Measurements from ENCODE around the gene TTBK1.
"Not testable (repeated sequence)": the region's sequence is repeated elsewhere in the genome, so short reads cannot be mapped to it uniquely, and the experiment has no call there.

TTBK1 gene

DNA sequence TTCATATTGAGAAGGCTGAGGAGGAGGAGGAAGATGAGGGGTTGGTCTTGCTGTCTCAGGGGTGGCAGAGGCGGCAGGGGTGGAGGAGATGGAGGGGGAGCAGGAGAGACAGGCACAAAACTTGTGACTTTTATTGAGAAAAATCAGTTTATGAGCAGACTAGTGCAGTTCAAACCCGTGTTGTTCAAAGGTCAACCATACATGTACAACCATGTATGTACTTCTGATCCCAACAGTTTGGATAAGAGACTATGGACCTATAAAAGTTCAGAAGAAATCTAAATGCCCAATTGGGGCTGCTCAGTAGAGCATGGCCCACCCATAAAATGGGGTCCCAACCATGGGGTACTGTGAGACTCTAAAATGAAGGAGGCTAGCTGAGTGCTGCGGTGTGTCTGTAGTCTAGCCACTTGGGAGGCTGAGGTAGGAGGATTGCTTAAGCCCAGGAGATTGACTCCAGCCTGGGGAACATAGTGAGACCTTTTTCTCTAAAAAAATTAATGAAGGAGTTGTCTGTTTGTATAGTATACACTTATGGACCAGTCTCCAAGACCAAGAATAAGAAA is 47.1 kb downstream of the TTBK1 start:
- FAIRE-seq, result no peak

DNA sequence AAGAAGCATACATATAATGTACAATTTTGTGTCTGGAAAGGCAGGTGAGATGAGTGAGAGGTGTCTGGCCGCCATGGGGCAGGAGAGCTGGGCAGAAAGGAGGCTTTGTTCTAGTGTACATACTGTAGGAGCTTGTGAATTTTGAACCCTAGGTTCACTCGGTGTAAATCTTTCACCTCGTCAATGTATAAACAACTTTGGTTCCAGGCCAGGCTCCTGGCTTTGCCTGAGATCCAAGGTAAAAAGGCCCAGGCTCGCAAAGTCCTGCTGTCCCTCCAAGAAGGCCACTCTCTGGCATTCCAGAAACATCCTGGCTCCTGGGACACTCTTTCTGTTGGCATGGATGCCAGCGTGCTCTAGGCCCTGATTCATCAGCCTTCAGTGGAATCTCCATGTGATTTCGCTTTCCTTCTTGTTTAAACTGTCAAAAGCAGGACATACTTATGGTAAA is 47.6 kb downstream of the TTBK1 start:
- no peak for FAIRE-seq

DNA sequence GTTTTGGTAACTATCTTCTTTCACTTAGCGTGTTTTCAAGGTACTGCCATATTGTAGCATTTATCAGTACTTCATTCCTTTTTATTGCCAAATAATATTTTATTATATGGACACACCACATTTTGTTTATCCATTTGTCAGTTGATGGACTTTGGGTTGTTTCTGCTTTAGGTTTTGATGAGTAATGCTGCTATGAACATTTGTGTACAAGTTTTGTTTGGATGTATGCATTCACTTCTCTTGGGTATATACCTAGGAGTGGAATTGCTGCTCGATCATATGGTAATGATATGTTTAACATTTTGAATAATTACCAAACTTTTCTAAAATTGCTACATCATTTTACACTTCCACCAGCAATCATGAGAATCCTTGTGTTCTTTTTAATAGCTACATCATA is 48.4 kb downstream of the TTBK1 start:
- FAIRE-seq, result no peak

DNA sequence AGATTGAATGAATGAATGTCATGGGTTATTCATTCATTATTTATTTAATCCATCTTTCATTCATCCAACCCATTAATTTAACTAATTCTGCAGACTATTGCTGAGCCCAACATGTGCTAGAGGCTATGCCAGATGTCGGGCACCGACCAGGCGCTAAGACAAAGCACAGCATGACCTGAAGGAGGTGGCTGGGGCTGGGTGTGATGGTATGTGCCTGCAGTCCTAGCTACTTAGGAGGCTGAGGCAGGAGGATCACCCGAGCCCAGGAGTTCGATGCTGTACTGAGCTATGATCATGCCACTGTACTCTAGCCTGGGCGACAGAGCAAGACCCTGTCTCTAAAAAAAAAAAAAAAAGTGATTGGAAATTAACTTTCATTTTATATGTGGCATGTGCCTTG is 49.1 kb downstream of the TTBK1 start:
- no peak for FAIRE-seq

DNA sequence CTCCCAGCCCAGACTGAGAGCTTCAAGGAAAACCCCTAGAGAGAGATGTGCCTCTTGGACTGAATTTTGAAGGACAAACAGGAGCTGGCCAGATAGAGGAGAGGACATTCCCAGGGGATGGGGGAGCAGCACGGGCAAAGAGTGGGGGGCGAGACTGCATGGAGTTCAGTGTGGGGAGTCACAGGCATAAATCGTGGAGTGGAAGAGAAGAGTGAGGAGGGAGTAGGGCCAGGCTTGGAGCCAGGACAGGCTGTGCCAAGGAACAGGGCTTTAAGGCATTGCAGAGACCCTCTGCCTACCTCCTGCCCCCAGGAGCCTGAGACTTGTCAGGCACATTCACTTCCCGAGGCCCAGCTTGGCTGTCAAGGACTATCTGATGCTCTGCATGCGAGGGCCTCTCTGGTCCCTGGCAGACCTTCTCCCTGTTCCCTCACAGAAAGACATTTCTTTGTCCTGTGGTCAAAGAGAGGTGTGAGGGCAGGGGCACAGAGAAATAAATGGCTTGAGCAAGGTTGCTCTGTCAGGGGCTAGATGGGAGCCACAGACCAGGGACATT is 49.6 kb downstream of the TTBK1 start:
- no peak for FAIRE-seq

DNA sequence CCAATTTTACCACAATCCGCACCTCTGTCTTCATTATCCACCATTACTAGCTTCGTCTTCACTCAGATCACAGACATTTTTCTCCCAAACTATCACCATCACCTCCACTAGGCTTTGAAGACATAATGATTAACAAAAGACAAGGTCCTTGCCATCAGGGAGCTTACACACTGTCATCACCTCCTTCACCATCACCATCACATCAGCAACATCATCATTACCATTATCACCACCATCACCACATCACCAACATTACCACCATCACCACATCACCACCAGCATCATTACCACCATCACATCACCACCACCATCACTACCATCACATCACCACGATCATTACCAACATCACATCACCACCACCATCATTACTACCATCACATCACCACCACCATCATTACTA is 50.4 kb downstream of the TTBK1 start:
- no peak for FAIRE-seq

DNA sequence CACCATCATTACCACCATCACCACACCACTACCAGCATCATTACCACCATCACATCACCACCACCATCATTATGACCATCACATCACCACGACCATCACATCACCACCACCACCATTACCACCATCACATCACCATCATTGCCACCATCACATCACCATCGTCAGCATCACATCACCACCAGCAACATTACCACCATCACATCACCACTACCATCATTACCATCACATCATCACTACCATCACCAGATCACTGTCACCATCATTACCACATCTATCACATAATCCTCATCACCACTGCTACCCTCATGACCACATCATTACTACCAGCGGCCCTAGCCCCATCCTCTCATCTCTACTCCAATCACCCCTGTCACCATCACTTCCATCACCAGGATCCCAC is 51.3 kb downstream of the TTBK1 start:
- FAIRE-seq, result no peak

DNA sequence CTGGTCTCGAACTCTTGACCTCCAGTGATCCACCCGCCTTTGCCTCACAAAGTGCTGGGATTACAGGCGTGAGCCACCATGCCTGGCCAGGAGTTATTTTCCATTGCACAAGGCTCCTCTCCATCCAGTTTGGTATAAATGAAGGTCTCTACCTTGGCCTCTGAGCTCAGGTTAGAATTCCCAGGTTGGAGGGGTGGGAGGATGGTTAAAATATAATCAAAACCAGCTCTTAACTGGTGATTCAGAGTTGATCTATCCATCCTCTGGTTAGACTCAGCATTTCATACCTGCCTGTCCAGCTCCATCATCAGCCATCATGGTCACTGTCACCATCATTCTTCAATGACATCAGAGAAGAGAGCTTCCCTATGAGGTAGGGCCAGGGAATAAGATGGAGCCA is 52.2 kb downstream of the TTBK1 start:
- FAIRE-seq, result no peak

DNA sequence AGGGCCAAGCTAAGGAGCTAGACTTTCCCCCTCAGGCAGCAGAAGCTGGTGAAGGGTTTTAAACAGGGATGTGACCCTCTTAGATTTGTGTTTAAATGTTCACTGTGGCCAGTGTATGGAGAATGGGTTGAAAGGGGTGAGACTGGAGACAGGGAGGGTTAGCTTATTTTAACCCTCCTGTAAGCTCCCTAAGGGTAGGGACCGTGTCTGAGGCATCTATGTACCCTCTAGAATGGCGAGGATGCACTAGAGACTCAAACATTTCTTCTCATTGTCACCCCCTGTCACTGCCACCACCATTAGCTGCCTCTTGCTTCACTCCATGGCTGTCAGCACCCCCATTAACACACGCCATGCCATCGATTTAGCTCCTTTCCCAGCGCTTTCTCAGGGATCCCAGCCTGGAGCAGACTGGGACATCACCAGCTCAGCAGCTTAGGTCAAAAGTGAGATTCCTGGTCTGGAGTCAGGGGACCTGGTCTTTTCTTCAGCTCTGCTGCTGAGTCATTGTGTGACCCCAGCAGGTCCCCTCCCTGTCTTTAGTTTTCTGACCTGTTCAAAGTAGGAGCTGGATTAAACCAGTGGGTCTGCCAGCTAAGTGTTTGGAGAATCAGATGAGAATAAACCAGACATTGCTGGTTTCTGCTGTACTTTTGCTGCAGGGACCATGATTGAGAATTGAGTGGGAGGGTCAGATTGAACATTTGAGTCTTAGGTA is 53.7 kb downstream of the TTBK1 start:
- no peak for FAIRE-seq

DNA sequence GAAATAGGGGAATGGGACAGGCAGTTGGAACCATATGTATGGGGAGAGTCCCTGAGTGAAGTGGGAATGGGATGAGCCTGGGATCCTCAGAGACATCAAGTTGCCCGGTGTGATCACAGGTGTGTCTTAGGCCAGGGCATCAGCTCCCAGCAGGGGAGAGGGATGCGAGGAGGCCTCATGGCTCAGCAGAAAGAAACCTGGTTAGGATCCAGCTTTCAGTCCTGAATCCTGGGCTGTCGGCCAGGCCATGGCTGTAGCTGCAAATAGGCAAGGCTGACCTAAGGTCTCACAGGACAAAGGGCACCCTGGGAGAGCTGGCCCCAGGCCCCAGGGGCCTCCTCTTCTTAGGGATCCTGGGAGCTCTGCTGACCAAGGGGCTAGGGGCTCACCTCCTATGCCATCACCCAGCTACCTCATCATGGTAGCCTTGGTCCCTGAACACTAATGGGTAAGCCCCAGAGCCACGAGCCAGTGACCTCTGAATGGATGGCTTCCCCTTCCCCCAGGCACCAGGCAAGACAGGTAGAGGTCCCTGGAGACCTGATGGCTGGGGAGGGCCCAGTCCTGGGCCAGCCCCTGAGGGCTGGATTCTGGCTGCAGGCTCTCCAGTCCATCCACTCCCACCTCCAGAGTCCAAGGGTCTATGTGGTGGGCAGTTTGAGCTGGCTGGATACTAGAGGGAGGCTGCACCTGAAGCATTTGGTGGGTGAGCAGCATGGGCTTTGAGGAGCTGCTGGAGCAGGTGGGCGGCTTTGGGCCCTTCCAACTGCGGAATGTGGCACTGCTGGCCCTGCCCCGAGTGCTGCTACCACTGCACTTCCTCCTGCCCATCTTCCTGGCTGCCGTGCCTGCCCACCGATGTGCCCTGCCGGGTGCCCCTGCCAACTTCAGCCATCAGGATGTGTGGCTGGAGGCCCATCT is 54.6 kb downstream of the TTBK1 start, which contains the start of gene SLC22A7:
Gene SLC22A7, plus strand, starts transcription at position 617 of the 921 bp plus-strand sequence. Its CDS starts 99 bp downstream, at position 716.
- FAIRE-seq, result no peak

DNA sequence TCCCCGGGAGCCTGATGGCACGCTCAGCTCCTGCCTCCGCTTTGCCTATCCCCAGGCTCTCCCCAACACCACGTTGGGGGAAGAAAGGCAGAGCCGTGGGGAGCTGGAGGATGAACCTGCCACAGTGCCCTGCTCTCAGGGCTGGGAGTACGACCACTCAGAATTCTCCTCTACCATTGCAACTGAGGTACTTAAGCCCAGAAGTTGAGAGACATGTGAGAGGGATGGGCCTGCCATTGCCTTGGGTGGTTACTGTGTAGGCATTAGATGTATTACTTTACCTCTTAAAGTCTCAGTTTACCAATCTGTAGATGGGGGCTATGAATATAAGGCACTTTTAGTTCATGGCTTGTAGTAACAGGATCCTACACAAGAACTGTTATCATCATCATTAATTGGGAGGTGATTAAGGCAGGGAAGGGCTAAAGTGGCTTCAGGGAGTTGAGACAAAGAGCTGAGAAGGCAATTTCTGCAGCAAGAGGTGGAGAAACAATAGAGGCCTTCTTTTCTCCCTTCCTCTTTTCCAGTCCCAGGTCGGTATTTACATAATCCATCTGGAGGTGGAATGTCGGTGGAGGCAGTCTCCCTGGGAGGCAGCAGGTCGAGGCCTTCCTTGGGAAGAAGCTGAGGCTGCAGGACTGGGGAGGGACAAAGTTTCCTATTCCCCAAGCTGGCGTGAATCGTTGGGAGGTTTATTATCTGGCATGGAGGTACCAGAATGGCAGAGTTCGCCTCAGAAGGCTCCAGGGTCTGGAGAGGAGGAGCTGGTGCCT is 55.5 kb downstream of the TTBK1 start:
- FAIRE-seq, result no peak

DNA sequence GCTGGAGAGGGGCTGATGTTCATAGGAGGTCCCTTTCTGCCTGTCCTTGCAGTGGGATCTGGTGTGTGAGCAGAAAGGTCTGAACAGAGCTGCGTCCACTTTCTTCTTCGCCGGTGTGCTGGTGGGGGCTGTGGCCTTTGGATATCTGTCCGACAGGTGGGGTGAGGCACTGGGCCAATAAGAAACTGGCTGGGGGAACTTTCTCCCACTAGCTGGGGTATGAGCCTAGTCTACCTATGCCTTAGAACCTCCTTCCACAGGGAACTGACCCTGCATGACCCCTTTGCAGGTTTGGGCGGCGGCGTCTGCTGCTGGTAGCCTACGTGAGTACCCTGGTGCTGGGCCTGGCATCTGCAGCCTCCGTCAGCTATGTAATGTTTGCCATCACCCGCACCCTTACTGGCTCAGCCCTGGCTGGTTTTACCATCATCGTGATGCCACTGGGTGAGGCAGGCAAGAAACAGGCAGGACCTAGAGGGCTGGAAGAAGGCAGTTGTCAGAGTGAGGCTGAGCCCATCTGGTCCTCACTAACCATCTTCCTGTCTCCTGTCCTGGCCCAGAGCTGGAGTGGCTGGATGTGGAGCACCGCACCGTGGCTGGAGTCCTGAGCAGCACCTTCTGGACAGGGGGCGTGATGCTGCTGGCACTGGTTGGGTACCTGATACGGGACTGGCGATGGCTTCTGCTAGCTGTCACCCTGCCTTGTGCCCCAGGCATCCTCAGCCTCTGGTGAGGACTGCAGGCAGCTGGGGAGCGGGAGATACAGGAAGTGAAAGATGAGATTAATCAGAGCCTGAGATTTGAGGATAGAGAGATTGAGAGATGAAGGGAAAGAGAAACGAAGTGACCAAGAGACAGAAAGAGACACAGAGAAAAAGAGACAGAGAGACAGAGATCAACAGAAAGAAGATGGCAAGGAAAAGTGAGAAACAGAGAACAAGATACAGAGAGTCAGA is 56.3 kb downstream of the TTBK1 start:
- no peak for FAIRE-seq

DNA sequence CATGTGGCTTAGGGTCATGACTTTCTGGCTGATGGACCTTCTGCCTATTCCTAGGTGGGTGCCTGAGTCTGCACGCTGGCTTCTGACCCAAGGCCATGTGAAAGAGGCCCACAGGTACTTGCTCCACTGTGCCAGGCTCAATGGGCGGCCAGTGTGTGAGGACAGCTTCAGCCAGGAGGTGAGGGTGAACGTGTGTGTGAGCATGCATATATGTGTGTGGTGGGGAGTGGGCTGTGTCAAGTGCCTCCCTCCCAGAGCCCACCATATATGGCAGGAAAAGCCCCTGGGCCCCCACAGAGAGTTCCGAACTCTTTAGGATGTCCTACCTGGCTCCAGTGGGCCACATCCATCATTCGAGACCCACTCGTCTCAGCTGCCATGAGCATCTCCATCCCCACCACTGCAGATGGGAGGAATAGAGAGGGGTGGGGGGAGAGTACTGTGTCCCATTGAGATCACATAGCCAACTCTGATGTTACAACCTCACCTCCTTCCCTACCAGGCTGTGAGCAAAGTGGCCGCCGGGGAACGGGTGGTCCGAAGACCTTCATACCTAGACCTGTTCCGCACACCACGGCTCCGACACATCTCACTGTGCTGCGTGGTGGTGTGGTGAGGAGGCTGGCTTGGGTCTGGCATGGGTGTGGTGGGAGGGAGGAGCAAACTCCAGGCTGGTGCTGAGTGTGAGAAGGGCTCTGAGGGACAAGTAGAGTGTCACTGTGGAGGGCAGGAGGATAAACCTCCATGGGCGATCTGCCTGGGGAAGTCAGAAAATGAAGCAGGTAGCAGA is 58.0 kb downstream of the TTBK1 start:
- no peak for FAIRE-seq

DNA sequence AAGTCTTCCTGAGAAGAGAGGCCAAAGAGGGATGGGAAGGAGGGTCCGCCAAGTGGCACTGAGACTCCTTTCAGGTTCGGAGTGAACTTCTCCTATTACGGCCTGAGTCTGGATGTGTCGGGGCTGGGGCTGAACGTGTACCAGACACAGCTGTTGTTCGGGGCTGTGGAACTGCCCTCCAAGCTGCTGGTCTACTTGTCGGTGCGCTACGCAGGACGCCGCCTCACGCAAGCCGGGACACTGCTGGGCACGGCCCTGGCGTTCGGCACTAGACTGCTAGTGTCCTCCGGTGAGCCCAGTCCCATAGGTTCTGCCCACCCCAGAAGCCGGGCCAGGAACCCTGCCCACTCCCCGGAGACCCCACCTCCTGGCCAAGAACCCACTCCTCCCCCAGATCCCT is 58.8 kb downstream of the TTBK1 start:
- FAIRE-seq, result no peak

DNA sequence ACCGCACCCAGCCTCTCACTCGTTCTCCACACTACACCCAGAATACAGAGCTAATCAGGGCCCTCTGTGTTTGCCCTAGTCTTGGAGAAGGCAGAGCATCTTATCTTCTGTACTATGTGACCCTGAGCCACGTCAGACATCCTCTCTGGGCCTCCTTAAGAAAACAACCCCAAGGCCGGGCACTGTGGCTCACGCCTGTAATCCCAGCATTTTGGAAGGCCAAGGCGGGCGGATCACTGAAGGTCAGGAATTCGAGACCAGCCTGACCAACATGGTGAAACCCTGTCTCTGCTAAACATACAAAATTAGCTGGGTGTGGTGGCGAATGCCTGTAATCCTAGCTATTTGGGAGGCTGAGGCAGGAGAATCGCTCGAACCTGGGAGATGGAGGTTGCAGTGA is 59.7 kb downstream of the TTBK1 start:
- not testable (repeated sequence) for FAIRE-seq

DNA sequence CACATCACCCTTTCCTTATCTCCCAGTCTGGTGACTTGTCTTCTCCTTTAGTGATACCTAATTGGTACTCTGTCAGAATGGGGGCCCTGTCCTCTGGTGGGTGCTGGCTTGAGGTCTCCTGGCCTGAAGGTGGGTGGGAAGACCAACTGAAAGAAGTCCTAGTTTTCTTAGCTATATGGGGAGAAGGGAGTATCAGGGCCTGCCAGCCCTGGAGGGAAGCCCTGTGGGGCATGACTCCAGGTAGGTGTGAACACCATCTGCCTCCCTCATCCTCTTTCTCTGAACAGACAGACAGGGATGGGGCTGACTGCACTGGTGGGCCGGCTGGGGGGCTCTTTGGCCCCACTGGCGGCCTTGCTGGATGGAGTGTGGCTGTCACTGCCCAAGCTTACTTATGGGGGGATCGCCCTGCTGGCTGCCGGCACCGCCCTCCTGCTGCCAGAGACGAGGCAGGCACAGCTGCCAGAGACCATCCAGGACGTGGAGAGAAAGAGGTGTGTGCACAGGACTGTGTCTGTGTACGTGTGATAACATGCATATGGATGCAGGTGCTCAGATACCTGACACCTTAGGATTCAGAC is 60.6 kb downstream of the TTBK1 start:
- no peak for FAIRE-seq

DNA sequence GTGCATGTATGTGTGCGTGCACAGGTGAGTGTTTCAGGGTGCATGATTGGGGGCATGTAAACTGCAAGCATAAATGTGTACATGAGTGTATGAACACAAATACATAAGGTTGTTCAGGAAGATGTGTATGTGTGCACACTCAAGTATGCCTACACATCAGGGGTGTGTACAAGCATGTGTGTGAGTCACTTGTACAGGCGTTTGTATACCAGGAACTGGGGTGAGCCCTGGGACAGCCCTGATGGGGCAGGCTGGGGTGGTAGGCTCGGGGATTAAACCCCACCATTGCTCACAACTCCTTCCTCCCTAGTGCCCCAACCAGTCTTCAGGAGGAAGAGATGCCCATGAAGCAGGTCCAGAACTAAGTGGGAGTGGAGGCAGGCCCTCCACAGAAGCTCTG is 61.1 kb downstream of the TTBK1 start:
- FAIRE-seq, result no peak

DNA sequence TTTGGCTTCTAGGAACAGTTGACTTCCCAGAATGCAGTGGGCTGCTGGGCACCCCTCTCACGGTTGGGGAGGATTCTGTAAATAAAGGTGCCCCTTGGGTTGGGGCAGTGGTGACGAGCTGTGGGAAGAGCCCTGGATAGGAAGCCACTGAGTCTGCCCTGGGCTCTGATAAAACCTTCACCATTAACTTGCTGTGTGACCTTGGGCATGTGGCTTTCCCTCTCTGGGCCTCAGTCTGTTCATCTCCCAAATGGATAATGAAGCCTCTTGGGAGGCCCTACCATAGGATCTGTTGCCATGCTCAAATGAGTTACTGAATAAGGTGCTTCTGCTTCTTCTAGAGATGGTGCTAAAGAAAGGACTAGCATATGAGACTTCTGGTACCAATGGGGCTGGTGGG is 61.6 kb downstream of the TTBK1 start:
- FAIRE-seq, result no peak

DNA sequence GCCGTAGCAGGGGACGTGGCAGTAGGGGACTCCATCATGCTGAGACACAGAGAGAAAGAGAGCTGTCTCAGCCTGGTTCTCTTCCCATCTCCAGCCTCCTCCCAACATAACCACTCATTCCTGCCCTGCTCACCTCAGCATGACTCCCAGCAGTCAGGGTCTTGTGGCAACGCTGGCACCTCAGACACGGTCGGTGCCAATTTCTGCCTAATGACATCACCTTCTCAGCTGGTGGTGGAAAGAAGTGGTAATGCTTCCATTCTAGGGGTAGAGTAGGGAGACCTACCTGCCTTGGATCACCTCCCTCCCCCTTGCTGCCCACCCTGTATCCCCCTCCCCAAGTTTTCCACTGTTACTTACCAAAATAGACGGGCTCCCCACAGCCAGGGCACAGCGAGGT is 62.8 kb downstream of the TTBK1 start:
- no peak for FAIRE-seq

DNA sequence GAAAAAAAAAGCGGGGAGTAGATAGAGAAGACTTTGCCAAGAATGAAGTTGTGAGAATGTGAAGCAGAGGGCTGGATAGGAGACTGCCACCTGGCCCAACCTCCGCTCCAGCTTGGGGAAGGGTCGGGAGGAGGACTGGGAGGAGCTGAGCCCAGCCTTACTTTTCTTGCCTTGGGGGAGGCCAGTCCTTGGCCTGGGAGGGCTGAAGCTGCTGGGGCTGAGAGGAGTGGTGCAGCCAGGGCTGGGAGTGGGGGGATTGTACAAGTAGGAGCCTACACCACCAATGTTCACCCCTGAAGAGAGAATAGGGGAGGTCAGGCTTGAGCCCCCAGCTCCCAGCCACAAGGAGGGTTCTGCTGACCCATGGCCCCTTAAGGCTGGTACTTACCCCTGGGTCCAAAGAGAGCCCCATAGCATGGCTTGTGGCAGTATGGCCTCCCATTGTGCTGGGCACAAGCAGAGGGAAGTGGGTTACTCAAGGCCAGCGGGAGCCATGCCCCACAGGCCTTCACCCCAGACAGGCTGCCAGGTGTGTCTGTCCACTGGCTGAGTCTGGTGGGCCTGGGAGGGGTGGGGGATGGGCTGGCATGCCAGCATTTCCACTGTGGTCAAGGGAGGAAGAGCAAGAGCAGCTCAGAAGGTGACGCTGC is 64.3 kb downstream of the TTBK1 start:
- FAIRE-seq, result no peak

Data from TTC549 (cell line).